Measurements from ENCODE around the gene ARVCF.

ARVCF gene

GRCh38 chr22:20053407-20054033 lies 36.9 kb upstream of the ARVCF start:
- no peak for DNase-seq

- no peak for DNase-seq
Measured at GRCh38 chr22:20052309-20053259, 36.0 kb upstream of the ARVCF start.

GRCh38 chr22:20051927-20052308 lies 35.3 kb upstream of the ARVCF start:
- no peak for DNase-seq

- DNase-seq: no peak
Measured at GRCh38 chr22:20046730-20047129, 30.1 kb upstream of the ARVCF start.

- no peak for DNase-seq
Measured at GRCh38 chr22:20044495-20045151, 28.0 kb upstream of the ARVCF start.

GRCh38 chr22:20043997-20044342 lies 27.3 kb upstream of the ARVCF start:
- DNase-seq: no peak

GRCh38 chr22:20043057-20043996 lies 26.7 kb upstream of the ARVCF start:
- no peak for DNase-seq

- DNase-seq: no peak
Measured at GRCh38 chr22:20040327-20041200, 23.9 kb upstream of the ARVCF start.

GRCh38 chr22:20039683-20040325 lies 23.2 kb upstream of the ARVCF start:
- DNase-seq: no peak

- DNase-seq: no peak
Measured at GRCh38 chr22:20038574-20038973, 22.0 kb upstream of the ARVCF start.

GRCh38 chr22:20037419-20037818 lies 20.8 kb upstream of the ARVCF start:
- DNase-seq: no peak

GRCh38 chr22:20036535-20037392 lies 20.1 kb upstream of the ARVCF start:
- DNase-seq: no peak

GRCh38 chr22:20036084-20036482 lies 19.5 kb upstream of the ARVCF start:
- no peak for DNase-seq

GRCh38 chr22:20035375-20036083 lies 18.9 kb upstream of the ARVCF start:
- DNase-seq: no peak

- no peak for DNase-seq
Measured at GRCh38 chr22:20034143-20034542, 17.5 kb upstream of the ARVCF start.

- no peak for DNase-seq
Measured at GRCh38 chr22:20033045-20033706, 16.6 kb upstream of the ARVCF start.

- no peak for DNase-seq
Measured at GRCh38 chr22:20032407-20032991, 15.9 kb upstream of the ARVCF start.

- DNase-seq: no peak
Measured at GRCh38 chr22:20031732-20032406, 15.2 kb upstream of the ARVCF start.
